Fibroblast of the aortic adventitia (primary cell): ENCODE results near the gene EGFLAM. TPM values are rescaled to one million over a fixed set of nuclear protein-coding genes. Genes with fewer than 3 reads are reported as not detected.

ENCODE experiments used
- DNase-seq: peaks from one replicate; pipeline ENCODE4 v3.0.0-alpha.2; 2010; ENCODE audit warnings: low read depth
- H3K4me3 ChIP-seq: 2 replicates; pipeline ENCODE4 v1.5.1; 2011; ENCODE audit warnings: low read depth, mild to moderate bottlenecking, control low read depth, low read length, moderate library complexity
- total RNA-seq: library from RNA; depleted of rRNA; stranded (reverse); fragments of >200 nt; gene quantifications from 2 replicates; pipeline ENCODE4 v1.2.3, GENCODE V29; 2012; ENCODE audit warnings: low replicate concordance
- TF ChIP-seq, protein P1 (sequence below): IDR thresholded peaks from 2 replicates; pipeline ENCODE4 v1.5.1; 2011; ENCODE audit warnings: mild to moderate bottlenecking, low read length, control low read depth, inconsistent platforms; ENCODE audit not compliant: insufficient read depth

EGFLAM gene
- total RNA-seq, 1 donor = 16.2 TPM

DNA sequence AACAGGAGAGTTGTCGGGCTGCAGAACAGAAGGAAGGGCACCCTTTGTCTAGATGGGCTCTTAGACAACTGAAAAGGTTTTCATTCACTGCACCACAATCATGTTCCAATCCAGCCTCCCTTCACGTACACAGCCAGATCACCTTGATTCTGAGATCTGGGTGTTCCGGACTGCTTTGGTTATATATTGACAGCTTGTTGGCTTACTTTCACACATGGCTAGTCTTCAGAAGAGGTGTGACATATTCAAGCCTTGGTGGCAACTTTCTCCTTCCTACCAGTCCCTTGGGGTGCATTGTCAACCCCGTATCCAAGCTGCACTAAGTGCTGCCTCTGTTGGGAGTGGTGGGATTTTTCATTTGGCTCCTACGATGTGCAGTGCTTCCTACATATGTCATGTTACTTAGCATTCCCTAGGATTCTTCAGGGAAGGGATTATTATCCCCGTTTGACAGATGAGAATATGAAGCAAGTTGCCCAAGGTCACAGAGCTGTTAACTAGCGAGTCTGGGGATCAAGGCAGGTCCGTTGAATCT, 197.5 kb downstream of the EGFLAM start:
- TF ChIP-seq, protein P1, sequence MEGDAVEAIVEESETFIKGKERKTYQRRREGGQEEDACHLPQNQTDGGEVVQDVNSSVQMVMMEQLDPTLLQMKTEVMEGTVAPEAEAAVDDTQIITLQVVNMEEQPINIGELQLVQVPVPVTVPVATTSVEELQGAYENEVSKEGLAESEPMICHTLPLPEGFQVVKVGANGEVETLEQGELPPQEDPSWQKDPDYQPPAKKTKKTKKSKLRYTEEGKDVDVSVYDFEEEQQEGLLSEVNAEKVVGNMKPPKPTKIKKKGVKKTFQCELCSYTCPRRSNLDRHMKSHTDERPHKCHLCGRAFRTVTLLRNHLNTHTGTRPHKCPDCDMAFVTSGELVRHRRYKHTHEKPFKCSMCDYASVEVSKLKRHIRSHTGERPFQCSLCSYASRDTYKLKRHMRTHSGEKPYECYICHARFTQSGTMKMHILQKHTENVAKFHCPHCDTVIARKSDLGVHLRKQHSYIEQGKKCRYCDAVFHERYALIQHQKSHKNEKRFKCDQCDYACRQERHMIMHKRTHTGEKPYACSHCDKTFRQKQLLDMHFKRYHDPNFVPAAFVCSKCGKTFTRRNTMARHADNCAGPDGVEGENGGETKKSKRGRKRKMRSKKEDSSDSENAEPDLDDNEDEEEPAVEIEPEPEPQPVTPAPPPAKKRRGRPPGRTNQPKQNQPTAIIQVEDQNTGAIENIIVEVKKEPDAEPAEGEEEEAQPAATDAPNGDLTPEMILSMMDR = no peak
- DNase-seq = no peak

DNA sequence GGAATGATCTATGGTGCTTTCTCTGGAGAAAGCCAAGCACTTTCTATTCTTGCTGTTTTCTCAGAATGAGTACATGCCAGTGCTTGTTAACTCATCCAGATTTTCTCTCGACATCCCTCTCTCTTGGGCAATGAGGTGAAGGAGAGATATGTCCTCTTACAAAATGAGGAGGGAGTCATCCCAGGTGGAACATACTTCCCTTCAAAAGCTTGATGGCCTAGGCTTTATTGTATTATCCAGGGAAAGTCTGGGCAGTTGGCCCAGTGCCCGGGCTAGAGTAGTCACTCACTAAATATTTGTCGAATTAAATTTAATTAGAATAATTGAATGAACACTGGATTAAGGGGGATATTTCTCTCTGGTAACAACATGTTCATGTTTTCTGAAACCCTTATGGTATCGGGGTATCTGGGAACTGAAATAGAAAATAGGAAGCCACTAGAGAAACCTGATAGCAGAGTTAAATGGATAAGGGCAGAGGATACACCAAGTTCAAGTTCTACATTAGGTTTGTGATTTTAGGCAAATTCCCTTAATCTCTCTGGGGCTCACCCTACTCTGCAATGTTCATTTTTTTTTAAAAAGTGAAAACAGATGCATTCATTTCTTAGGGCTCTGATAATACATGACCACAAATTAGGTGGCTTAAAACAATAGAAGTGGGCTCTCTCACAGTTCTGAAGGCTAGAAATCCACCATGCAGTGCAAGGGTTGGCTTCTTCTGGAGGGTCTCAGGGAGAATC, 198.5 kb downstream of the EGFLAM start:
- TF ChIP-seq, protein P1 = no peak
- DNase-seq = no peak
- no peak overlapping the region for H3K4me3 ChIP-seq

More for the DNA sequence above, 197.5 kb downstream of the EGFLAM start:
- H3K4me3 ChIP-seq = no peak overlapping the region

DNA sequence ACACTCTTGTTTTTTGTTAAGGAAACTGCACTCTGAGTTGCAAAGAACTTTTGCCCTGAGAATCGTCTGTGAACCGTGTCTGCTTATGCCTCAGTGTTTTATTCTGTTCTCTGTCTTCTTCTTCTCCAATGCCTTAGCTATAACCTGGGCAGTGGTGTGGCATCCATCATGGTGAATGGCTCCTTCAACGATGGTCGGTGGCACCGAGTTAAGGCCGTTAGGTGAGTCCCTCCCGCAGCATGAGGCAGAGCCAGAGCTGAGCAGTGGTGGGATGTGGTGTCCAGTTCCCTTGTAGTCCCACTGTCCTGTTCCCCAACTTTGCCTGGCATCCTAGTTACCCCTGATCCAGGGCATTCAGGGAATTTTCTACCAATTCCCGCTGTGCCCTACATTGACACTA, 199.8 kb downstream of the EGFLAM start:
- TF ChIP-seq, protein P1 = no peak
- DNase-seq = no peak
- no peak overlapping the region for H3K4me3 ChIP-seq

DNA sequence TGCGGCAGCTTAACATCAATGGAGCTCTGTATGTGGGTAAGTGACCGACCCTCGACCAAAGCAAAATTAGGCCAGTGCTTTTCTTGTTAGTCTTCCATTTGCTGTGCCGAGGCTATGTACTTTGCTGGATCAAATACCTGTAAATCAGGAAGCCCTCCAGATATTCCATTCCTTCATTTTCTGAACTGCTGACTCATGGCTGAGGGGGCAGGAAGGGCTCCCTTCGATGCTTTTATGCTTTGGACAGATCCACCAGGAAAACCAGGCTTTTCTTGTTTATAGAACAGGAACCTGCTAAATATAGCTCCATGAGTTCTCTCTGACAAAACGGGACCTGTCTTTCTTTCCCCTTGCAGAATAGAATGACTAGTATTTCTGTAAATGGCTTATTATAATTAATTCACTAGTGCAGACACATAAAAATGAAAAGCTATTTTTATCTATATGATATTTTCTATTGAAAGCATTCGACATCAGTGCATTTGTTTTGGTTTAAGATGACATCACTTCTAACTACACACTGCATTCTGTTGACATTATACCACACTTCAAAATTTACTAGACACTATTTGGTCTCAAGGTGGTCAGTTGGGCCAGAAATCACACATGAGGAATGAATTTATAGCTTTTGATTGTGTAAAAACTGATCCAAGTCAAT, 204.7 kb downstream of the EGFLAM start:
- DNase-seq = no peak
- TF ChIP-seq, protein P1 = no peak

DNA sequence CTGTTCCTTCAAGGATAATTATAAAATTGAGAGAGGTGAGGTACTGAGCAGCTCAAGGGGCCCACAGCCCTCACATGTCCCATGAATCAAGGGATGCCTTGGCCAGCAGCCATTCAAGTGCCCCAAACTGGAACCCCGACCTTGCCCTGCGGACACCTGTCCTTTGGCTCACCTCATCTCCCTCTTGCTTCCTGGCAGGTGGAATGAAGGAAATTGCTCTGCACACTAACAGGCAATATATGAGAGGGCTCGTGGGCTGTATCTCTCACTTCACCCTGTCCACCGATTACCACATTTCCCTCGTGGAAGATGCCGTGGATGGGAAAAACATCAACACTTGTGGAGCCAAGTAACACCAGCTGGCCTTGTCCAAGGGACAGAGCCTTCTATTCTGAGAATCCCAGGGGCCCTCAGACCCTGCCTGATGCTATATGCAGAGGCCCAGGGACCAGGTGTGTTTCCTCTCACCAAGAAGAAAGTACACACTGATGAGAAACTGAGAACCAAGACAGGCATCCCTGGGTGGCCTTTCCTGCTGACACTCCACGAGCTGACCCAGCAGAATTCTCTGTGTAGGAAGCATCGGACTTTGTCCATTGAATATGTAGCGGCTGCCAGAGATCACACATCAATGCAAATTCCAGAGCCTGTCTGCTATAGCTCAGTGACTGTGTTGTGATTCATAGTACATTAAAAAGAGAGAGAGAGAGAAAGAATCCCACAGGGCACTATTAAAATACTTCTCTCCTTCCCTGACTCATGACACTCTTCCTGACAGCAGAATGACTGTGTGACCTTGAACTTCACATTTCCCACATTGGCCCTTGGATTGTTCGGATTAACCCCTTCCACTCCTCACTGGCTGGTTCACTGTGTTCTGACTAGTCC, 205.5 kb downstream of the EGFLAM start:
- no peak overlapping the region for H3K4me3 ChIP-seq

More for the DNA sequence above, 204.7 kb downstream of the EGFLAM start:
- H3K4me3 ChIP-seq = no peak overlapping the region

DNA sequence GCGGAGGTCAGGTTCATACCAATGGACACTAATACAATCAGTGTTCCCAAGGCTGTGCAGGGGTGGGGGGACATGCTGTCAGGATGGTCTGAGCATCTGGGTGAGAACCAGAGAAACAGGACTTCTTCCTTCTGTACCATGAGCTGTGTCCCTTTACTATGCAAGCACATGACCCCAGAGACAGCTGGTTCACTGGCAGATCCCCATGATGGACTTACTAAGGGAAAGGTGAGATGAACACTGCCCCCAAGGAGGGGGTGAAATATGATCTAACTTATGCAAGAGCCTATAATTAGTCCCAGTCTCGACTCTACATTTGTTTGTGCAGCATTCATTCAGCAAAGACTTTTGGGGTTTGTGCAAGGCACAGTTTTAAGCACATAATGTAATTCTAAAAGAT, 206.7 kb downstream of the EGFLAM start:
- H3K4me3 ChIP-seq = no peak overlapping the region
- DNase-seq = no peak
- TF ChIP-seq, protein P1 = no peak

More for the DNA sequence above, 205.5 kb downstream of the EGFLAM start:
- DNase-seq = peak; percentile 87
- TF ChIP-seq, protein P1 = no peak
